GM12891 (cell line): ENCODE measurements around the gene SERPINB3.

Source experiments
- PAX5 ChIP-seq: IDR thresholded peaks from 2 replicates; pipeline ENCODE4 v1.6.1; 2011; ENCODE audit warnings: low read length, moderate library complexity, mild to moderate bottlenecking; ENCODE audit not compliant: insufficient read depth, severe bottlenecking
- POLR2A ChIP-seq: IDR thresholded peaks from 2 replicates; pipeline ENCODE4 v1.6.1; 2011; ENCODE audit warnings: low read depth, low read length, control low read depth
- POLR2AphosphoS5 ChIP-seq: IDR thresholded peaks from 2 replicates; pipeline ENCODE4 v1.6.1; 2011; ENCODE audit warnings: low read depth, low read length, control low read depth
- TAF1 ChIP-seq: IDR thresholded peaks from 2 replicates; pipeline ENCODE4 v1.6.1; 2011; ENCODE audit warnings: low read depth, low read length, control low read depth

- TF ChIP-seq POLR2A, result no peak
- no peak for TF ChIP-seq POLR2AphosphoS5
- no peak for TF ChIP-seq TAF1
- no peak for TF ChIP-seq PAX5
These were observed 2.9 kb upstream of the SERPINB3 start for GRCh38 chr18:63664571-63664970.
